Panc1 (cell line): Measurements from ENCODE around the gene IL15.

Experiments used
- CTCF ChIP-seq: fragments of 450-650 bp; IDR thresholded peaks from 2 replicates; pipeline ENCODE4 v1.5.1; 2017; ENCODE audit warnings: mild to moderate bottlenecking
- POLR2AphosphoS5 ChIP-seq: IDR thresholded peaks from 2 replicates; pipeline ENCODE4 v1.6.1; 2012; ENCODE audit warnings: mild to moderate bottlenecking, low read depth, low read length, moderate library complexity
- REST ChIP-seq, 2 experiments: IDR thresholded peaks; 2 replicates each; pipeline ENCODE4 v1.6.1; 2011 to 2012; ENCODE audit warnings: low read depth in 2 of 2, control low read depth in 1 of 2, low read length in 1 of 2, mild to moderate bottlenecking in 1 of 2, moderate library complexity in 1 of 2; ENCODE audit not compliant: insufficient read depth in 1 of 2
- SIN3A ChIP-seq: IDR thresholded peaks from 2 replicates; pipeline ENCODE4 v1.6.1; 2012; ENCODE audit warnings: low read depth, mild to moderate bottlenecking, low read length, moderate library complexity, borderline replicate concordance; ENCODE audit not compliant: insufficient read depth
- TCF7L2 ChIP-seq: IDR thresholded peaks from 2 replicates; pipeline ENCODE4 v1.6.1; 2011; ENCODE audit warnings: mild to moderate bottlenecking, low read depth, low read length, inconsistent platforms

- no peak for TF ChIP-seq POLR2AphosphoS5
- TF ChIP-seq CTCF = no peak
- TF ChIP-seq SIN3A = no peak
- TF ChIP-seq REST (IDR thresholded peaks at IDR 0.05; ENCODE audit: insufficient read depth in 1 of 2, low read depth in 2 of 2, low read length in 1 of 2) = no peak
- TF ChIP-seq TCF7L2 = no peak
Measured at GRCh38 chr4:141599853-141600252, 36.5 kb upstream of the IL15 start.
